Motor neuron (in vitro differentiated cells): Measurements from ENCODE around the gene TBPL2. TPM values are rescaled to one million over a fixed set of nuclear protein-coding genes. Genes with fewer than 3 reads are reported as not detected.
"Not testable (repeated sequence)": the region's sequence is repeated elsewhere in the genome, so short reads cannot be mapped to it uniquely, and the experiment has no call there.

ENCODE experiments used
- ATAC-seq, 8 experiments: fragments of 200-7000 bp; cut with Tn5 transposase; replicated peaks in 6 of 8; 2 replicates each; pipeline ENCODE4 v1.8.0; 2021; ENCODE audit warnings: mild to moderate bottlenecking in 8 of 8, moderate library complexity in 8 of 8
- H3K27ac ChIP-seq, 2 donors: fragments of 250-450 bp; sonication (Bioruptor Pico); 2 replicates each; pipeline ENCODE4 v1.9.0; 2021; ENCODE audit warnings: antibody characterized with exemption in 2 of 2, mild to moderate bottlenecking in 2 of 2, moderate library complexity in 1 of 2
- H3K4me1 ChIP-seq, 2 donors: fragments of 250-450 bp; sonication (Bioruptor Pico); replicated peaks in 1 of 2; 2 replicates each; pipeline ENCODE4 v1.6.1; 2021; ENCODE audit warnings: antibody characterized with exemption in 2 of 2, mild to moderate bottlenecking in 2 of 2, moderate library complexity in 1 of 2
- H3K4me3 ChIP-seq, 5 donors: fragments of 250-450 bp; sonication (Bioruptor Pico); 2 replicates each; pipeline ENCODE4 v1.9.0; 2021; ENCODE audit warnings: antibody characterized with exemption in 5 of 5, mild to moderate bottlenecking in 5 of 5, moderate library complexity in 4 of 5
- WGBS, 10 experiments: fragments of 450-650 bp; shearing (Covaris generic); methylation state at CpG; one replicate each; pipeline ENCODE4 v1.0.0; 2022; 5-methylcytosine and 5-hydroxymethylcytosine counted together
- in situ Hi-C, 9 experiments: fragments of 400-800 bp; cut with MboI; loops; one replicate each; pipeline ENCODE4 v1.15.0; 2021; ENCODE audit warnings: low sequenced_read_pairs in 9 of 9, low pct_unique_long_range_greater_than_20kb in 2 of 9; ENCODE audit not compliant: unreplicated experiment in 9 of 9
- total RNA-seq, 8 experiments: library from RNA; unstranded; fragments of 300-600 nt; gene quantifications; 2 replicates each; pipeline versions ENCODE4 v1.2.3 to v1.2.4, GENCODE V29; 2022

TBPL2 gene
- under 1 TPM in 2 of 8 experiments, not detected in 6; 0.23 to 0.61 TPM for total RNA-seq

DNA sequence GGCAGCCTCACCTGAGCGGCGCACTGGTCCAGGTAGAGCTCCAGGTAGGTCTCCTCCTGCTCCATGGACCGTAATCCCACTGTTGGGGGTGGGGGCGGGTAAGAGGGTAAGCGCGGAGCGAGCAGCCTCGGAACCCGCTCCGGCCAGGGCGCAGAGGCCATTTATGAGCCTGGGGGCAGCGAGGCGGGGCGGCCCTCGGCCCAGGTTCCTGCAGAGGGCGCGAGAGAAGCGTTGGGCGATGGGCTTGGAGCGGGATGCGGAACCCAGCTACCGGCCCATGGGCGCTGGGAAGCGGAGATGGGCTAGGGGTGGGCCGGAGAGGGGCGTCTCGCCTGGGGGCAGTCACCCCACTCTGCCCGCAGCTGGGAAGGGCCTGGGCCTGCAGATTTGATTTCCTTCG is at the start of gene TBPL2:
TBPL2 (minus strand) TSS at position 232 of the 400 bp plus-strand sequence; CDS start at position 65, 167 bp downstream.
- in situ Hi-C loops, result loop anchor here in 2 of 9 experiments (25.0 kb wide), 3 partner anchors 147 to 1047 kb away; partner anchors contain the start of gene KTN1 (in 1 of the 2)
- Histone ChIP-seq H3K4me3 (no peak within 1 kb of the TSS), H3K4me1 (peaks cover 0 to 4% of the 10 kb centered on the region in 2 donors), H3K27ac (no peak within 1 kb of the TSS)
- no peak for ATAC-seq
- WGBS, 10 experiments, result 37 to 100% (median 90%) methylated on average over 2 to 7 of the region's 29 CpGs; no CpG with 5 or more reads in 7 of the 10 experiments

DNA sequence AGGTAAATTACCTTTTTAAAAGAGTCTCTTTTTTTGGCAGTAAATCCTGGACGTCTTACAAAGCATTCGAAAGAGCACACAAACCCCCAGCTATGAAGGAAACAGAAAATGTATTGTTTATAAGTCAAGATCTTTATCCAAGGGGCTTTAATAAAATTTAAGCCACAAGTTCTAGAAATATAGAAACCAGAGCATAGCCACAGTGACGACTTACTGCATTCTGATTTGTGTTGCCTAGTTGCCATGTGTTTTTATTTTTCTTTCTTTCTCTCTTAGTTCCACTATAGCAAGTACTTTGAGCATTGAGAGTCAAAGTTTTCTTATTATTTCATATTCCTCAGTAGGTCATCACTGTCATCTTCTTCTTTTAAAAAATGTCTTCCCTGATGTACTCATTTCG is 47.8 kb upstream of the TBPL2 start:
- no peak overlapping the region for H3K27ac ChIP-seq

DNA sequence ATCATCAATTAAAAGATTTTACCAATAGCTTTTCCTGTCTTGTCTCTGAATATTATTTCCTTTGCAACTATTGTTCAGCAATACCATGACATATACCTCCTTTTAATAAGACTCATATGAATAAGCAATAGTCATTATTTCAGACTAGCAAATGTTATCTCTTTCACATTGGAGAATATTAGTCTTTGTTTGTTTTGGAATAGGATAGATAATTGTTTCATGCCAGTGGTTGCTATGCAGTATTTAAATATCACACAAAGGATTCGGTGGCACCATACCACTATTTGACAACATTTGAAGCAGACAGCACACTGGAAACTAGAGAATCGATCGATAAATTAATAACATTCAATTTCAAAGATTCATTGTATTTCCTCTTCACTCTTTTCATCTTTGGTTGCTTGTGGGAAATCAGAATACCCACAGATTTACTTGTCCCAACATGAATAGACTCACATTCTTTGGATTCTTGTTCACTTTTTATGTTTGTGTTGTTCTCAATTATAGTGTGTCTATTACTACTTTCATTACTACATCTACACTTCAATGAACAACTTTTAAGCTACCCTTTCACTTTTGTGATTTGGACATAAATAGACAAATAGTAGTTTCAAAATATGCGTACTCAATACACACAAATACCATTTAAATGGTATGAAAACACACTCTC is 42.7 kb upstream of the TBPL2 start:
- WGBS, 10 experiments, result 49 to 100% (median 83%) methylated on average over 1 to 4 of the region's 4 CpGs; no CpG with 5 or more reads in 1 of the 10 experiments
- peak in 1 of 8 experiments; percentile 15 for ATAC-seq
- in situ Hi-C loops, result no loop called here

More for the DNA sequence above, 47.8 kb upstream of the TBPL2 start:
- H3K4me3 ChIP-seq, result no peak overlapping the region
- 18 to 81% (median 68%) methylated on average over 3 to 4 of the region's 4 CpGs; no CpG with 5 or more reads in 1 of the 10 experiments for WGBS, 10 experiments
- in situ Hi-C loops, result no loop called here
- H3K4me1 ChIP-seq, result no peaks in the 10 kb centered on the region
- no peak for ATAC-seq

DNA sequence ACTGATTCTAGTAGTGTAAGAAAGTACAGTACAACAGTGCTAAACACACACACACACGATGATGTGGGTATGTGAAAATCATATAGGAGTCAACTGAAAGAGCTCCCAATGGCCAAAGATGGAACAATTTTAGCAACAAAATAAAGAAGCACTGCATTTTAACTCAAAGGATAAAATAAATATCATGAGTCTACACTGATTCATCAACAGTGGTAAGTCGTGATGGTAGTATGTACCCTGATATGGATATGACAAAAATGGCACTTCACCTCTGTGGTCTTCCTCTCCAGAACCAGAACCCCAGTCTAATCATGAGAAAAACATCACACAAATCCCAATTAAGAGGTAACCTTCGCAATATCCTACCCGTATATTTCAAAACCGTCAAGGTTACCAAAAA is 41.4 kb upstream of the TBPL2 start:
- ATAC-seq, result no peak
- in situ Hi-C loops, result no loop called here

More for the DNA sequence above, 42.7 kb upstream of the TBPL2 start:
- H3K4me1 ChIP-seq, result no peaks in the 10 kb centered on the region
- no peak overlapping the region for H3K27ac ChIP-seq
- no peak overlapping the region for H3K4me3 ChIP-seq

DNA sequence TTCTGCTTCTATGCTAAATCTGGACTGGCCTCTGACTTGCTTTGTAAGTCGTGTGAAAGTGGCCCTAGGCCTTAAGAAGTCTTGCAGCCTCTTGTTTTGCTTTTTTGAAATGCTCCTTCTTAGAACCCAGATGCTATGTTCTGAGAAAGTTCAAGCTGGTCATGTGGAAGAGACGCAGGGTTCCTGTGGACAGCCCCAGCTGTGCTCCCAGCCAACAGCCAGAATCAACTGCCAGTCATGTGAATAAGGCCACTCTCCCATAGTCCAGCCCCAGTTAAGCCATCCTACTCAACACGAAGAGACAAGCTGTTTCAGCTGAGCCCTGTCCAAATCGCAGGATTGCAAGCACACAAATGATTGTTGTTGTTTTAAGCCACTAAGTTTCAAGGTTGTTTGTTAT is 37.3 kb upstream of the TBPL2 start:
- in situ Hi-C loops, result no loop called here

More for the DNA sequence above, 41.4 kb upstream of the TBPL2 start:
- 0 to 100% (median 76%) methylated on average over 1 to 5 of the region's 5 CpGs; no CpG with 5 or more reads in 1 of the 10 experiments for WGBS, 10 experiments
- Histone ChIP-seq H3K4me3 (no peak overlapping the region), H3K4me1 (no peaks in the 10 kb centered on the region), H3K27ac (no peak overlapping the region)

DNA sequence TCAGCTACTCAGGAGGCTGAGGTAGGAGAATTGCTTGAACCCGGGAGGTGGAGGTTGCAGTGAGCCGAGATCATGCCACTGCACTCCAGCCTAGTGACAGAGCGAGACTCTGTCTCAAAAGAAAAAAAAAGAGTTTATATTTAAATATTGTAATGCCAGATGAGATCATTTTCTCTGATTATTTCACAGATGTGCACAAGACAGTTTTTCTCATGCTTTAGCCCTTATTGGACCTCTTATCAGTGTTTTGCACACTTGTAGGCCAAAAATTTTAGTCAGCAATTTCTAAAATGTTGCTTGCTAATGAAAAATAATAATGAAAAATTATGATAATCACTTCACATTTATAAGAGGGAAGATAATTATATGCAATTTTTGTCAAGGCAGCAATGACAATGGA is 36.0 kb upstream of the TBPL2 start:
- H3K27ac ChIP-seq, in situ Hi-C loops, H3K4me3 ChIP-seq, ATAC-seq, H3K4me1 ChIP-seq: not testable (repeated sequence)
- WGBS, 10 experiments, result 75 to 97% (median 80%) methylated on average over 1 to 3 of the region's 3 CpGs; no CpG with 5 or more reads in 5 of the 10 experiments

More for the DNA sequence above, 37.3 kb upstream of the TBPL2 start:
- Histone ChIP-seq H3K27ac (no peak overlapping the region), H3K4me1 (no peaks in the 10 kb centered on the region), H3K4me3 (no peak overlapping the region)
- ATAC-seq, result peak in 2 of 8 experiments; percentile 53 to 63
- 35 to 100% (median 60%) methylated on average over 1 to 4 of the region's 4 CpGs; no CpG with 5 or more reads in 3 of the 10 experiments for WGBS, 10 experiments

DNA sequence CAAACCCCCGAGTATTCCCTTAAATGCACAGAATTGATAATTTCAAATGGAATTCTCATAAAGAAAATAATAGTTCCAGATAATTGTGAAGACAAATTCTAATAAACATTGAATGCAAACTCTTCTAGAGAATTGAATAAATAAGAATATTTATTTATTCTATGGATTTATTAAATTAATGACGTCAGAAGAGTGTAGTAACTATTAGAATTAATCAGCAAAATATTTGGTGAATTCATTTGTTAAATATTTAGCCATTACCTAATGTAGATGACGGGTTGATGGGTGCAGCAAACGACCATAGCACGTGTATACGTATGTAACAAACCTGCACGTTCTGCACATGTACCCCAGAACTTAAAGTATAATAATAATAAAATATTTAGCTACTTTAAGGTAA is 33.4 kb upstream of the TBPL2 start:
- no peak overlapping the region for H3K4me3 ChIP-seq
- H3K4me1 ChIP-seq, result no peaks in the 10 kb centered on the region
- H3K27ac ChIP-seq, result no peak overlapping the region
- ATAC-seq, result no peak
- 52 to 83% (median 72%) methylated on average over 2 to 7 of the region's 7 CpGs; no CpG with 5 or more reads in 1 of the 10 experiments for WGBS, 10 experiments
- in situ Hi-C loops, result loop anchor here in 1 of 9 experiments (25.0 kb wide), 1 partner anchor 1014 kb away; no protein-coding TSS in a partner anchor

DNA sequence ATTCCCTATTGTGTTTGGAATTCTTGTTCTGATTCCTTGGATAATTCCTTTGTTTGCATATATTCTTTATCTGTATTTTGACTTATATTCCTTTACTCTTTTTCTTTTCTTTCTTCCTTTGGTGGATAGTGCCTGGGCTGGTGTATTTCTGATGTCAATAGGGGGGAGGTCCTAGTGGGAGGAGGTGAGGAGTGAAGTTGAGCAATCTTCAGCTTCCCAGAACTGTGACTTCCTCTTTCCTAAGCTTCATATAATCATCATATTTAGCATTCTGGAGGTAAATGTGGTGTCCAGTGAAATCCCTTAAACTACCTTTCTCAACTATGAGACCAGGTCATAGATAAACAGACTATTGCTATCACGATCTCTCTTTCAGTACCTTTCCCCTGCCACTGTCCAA is 29.6 kb upstream of the TBPL2 start:
- Histone ChIP-seq H3K4me1 (no peaks in the 10 kb centered on the region), H3K27ac (no peak overlapping the region), H3K4me3 (no peak overlapping the region)
- WGBS, 10 experiments, result 33 to 86% (median 70%) methylated on average over 1 of the region's 1 CpG; no CpG with 5 or more reads in 5 of the 10 experiments
- no peak for ATAC-seq
- in situ Hi-C loops, result loop anchor here in 1 of 9 experiments (25.0 kb wide), 1 partner anchor 1017 kb away; no protein-coding TSS in a partner anchor

DNA sequence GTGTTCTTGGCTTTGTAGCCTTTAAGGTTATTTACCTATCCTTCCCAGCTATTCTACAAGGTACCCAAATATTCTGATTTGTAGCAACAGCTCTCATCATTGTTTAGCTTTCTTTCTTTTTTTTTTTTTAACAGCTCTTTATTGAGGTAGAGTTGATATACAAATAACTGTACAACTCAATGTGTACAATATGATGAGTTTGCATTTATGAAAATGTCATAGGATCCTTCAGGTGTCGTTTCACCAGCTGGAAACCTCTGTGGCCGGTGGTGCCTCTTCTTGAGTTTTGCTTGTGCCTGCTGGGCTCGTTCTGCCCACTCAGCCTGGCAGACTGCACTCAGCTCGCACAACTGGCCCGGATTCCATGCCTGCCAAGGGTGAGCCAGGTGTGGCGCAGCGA is 26.9 kb upstream of the TBPL2 start:
- no peak overlapping the region for H3K27ac ChIP-seq
- in situ Hi-C loops, result loop anchor here in 1 of 9 experiments (25.0 kb wide), 1 partner anchor 1020 kb away; no protein-coding TSS in a partner anchor
- no peak overlapping the region for H3K4me3 ChIP-seq
- H3K4me1 ChIP-seq, result no peaks in the 10 kb centered on the region
- 40 to 100% (median 60%) methylated on average over 1 to 4 of the region's 7 CpGs; no CpG with 5 or more reads in 5 of the 10 experiments for WGBS, 10 experiments
- ATAC-seq, result no peak

DNA sequence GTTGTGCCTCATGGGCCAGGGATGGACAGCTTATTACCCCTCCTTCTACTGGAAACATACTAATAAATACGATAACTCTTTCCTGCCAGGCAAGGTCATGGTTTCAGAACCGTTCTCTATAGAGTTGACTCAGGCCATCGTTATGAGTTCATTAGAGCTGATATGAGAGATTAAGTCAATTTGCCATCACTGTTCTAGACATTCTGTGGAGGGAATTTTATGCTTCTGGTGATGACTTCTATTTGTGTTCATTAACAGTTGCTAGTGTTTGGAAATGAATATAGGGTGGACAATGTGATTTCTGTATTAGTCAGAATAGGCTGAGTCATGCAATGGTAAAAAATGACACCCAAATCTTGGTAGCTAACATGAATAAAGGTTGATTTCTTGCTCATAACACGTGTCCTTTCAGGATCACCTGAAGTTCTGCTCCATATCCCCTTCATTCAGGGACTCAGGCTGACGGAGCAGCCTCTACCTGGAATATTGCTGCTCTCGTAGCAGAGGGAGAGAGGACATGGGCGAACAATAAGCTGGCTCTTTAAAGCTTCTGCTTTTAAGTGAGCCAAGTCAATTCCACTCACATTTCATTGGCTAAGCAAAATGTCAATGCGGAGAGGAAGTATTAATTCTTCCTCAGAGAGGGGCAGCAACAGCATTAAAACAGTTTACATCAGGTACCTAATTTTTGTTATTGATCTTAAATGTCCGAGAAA is 18.5 kb upstream of the TBPL2 start:
- no peak overlapping the region for H3K4me3 ChIP-seq
- WGBS, 10 experiments, result 34 to 100% (median 78%) methylated on average over 2 to 9 of the region's 9 CpGs
- peak in 3 of 8 experiments; percentile 24 to 85 (median 78) for ATAC-seq
- peaks cover 8 to 11% of the 10 kb centered on the region in 2 donors for H3K4me1 ChIP-seq
- in situ Hi-C loops, result loop anchor here in 1 of 9 experiments (25.0 kb wide), 1 partner anchor 1028 kb away; no protein-coding TSS in a partner anchor
- no peak overlapping the region for H3K27ac ChIP-seq

DNA sequence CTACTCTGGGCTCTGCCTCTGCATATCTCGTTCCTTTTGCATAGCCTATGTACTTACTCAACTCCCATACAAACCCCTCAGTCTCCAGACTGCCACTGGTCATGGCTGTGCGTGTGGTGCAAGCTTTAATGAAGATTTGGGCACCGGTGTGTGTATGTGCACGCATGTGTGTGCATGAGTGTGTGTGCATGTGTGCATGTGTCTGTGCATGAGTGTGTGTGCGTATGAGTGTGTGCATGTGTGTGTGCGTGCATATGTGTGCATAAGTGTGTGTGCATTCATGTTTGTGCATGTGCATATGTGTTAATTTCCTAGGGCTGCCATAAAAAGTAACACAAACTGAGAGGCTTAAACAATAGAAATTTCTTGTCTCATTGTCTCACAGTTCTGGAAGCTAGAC is 17.1 kb upstream of the TBPL2 start:
- peak in 3 of 8 experiments; percentile 11 to 76 (median 35) for ATAC-seq
- Histone ChIP-seq H3K4me3 (no peak overlapping the region), H3K4me1 (peaks cover 11 to 14% of the 10 kb centered on the region in 2 donors), H3K27ac (no peak overlapping the region)
- WGBS, 10 experiments, result 0 to 90% (median 62%) methylated on average over 1 to 6 of the region's 6 CpGs; no CpG with 5 or more reads in 5 of the 10 experiments
- in situ Hi-C loops, result loop anchor here in 1 of 9 experiments (25.0 kb wide), 1 partner anchor 1030 kb away; no protein-coding TSS in a partner anchor

DNA sequence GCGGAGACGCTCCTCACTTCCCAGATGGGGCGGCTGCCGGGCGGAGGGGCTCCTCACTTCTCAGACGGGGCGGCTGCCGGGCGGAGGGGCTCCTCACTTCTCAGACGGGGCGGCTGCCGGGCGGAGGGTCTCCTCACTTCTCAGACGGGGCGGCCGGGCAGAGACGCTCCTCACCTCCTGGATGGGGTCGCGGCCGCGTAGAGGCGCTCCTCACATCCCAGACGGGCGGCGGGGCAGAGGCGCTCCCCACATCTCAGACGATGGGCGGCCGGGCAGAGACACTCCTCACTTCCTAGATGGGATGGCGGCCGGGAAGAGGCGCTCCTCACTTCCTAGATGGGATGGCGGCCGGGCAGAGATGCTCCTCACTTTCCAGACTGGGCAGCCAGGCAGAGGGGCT is 16.0 kb upstream of the TBPL2 start:
- H3K4me3 ChIP-seq, ATAC-seq, H3K27ac ChIP-seq: not testable (repeated sequence)
- no CpG with 5 or more reads among the region's 34 CpGs for WGBS, 10 experiments
- in situ Hi-C loops, result loop anchor here in 1 of 9 experiments (25.0 kb wide), 1 partner anchor 1031 kb away; no protein-coding TSS in a partner anchor
- peaks cover 11 to 14% of the 10 kb centered on the region in 2 donors for H3K4me1 ChIP-seq
